HL-60 (cell line): ENCODE results near the gene WDR6.

Source experiments
- GABPA ChIP-seq: IDR thresholded peaks from 2 replicates; pipeline ENCODE4 v1.6.1; 2012; ENCODE audit warnings: low read depth
- POLR2AphosphoS5 ChIP-seq: IDR thresholded peaks from 2 replicates; pipeline ENCODE4 v1.6.1; 2012; ENCODE audit warnings: low read depth
- TF ChIP-seq, protein P1 (sequence below): IDR thresholded peaks from one replicate; pipeline ENCODE4 v1.5.1; 2011; ENCODE audit warnings: low read length, control low read depth, inconsistent platforms; ENCODE audit not compliant: insufficient read depth

DNA sequence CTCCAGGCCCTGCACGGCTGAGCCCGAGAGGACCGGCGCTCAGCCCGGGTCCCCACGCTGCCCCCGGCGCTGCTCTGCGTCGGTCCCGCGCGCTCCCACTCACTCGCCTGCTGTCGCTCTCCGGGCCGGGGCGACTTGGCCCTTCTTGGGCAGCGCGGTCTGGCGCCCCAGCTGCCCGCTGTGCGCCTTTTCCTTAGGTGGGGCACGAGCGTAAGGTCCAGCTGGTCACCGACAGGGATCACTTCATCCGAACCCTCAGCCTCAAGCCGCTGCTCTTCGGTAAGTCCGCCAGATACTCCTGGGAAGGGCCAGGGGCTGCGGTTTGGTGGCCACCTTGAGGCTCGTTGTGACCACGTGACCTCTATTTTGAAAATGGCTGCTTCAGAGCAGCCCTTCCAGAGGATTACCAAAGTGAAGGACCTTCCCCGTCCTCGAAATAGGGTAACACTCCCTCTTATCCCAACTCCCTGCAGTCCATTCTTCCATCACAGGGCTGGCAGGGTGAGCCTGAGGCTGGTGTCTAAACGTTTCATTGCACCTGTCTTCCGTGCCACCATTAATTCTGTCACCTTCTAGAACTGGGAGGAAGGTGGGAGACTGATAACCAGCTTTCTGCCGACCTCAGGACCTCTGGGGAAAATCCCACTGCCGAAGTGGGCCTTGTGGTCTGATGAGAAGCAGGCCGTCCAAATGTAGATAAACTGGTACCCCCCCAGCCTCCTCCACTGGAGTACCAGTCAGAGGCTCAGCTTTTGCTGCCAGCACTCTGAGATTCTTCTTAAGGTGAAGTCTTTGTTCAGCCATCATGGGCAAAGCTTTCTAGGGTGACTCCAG lies 16.3 kb upstream of the WDR6 start:
- TF ChIP-seq, protein P1, sequence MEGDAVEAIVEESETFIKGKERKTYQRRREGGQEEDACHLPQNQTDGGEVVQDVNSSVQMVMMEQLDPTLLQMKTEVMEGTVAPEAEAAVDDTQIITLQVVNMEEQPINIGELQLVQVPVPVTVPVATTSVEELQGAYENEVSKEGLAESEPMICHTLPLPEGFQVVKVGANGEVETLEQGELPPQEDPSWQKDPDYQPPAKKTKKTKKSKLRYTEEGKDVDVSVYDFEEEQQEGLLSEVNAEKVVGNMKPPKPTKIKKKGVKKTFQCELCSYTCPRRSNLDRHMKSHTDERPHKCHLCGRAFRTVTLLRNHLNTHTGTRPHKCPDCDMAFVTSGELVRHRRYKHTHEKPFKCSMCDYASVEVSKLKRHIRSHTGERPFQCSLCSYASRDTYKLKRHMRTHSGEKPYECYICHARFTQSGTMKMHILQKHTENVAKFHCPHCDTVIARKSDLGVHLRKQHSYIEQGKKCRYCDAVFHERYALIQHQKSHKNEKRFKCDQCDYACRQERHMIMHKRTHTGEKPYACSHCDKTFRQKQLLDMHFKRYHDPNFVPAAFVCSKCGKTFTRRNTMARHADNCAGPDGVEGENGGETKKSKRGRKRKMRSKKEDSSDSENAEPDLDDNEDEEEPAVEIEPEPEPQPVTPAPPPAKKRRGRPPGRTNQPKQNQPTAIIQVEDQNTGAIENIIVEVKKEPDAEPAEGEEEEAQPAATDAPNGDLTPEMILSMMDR: no peak
- TF ChIP-seq POLR2AphosphoS5: 0 out of 2 replicates have a peak, but pooled peaks have one; percentile 6
- TF ChIP-seq GABPA: no peak
